Measurements from ENCODE around the gene PRKD2. TPM values are rescaled to one million over a fixed set of nuclear protein-coding genes. Genes with fewer than 3 reads are reported as not detected.

Gene PRKD2
- total RNA-seq, 4 donors from 2014 or later = 40.1 to 201 (median 53.5) TPM

DNA sequence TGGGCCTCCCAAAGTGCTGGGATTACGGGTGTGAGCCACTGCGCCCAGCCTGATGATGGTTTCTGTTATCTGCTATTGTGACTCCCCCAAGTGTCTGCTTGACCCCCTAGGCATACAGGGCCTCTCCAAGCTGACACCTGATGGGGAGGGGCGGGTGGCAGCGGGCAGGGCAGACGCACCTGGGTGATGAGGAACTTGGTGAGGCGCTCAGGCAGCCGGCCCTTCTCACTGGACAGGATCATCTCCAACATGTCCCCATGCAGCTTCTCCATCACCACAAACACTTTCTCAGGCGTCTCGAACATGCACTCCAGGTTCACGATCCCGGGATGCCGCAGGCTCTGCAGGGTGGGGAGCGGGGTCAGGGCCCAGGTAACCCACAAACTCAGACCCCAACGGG, 27.6 kb downstream of the PRKD2 start:
- in situ Hi-C loops (cut with MboI; ENCODE audit: low pct_ligation_motif_present in 1 of 4, low pct_unique_long_range_greater_than_20kb in 1 of 4, low sequenced_read_pairs in 3 of 4) (no loop called here), intact Hi-C loops (cut with DNase I; ENCODE audit: low total_unique reads) (no loop called here)
- 95% methylated on average over 14 of the region's 14 CpGs; no CpG with 5 or more reads in 1 of the 2 donors for WGBS, 2 donors (ENCODE audit: low coverage in 1 of 2)
- Histone ChIP-seq H3K4me1 (no peaks in the 10 kb centered on the region), H3K4me3 (no peak overlapping the region), H3K36me3 (peaks cover 0 to 86% (median 39%) of the 10 kb centered on the region in 4 donors), H3K27me3 (no peaks in the 10 kb centered on the region), H3K27ac (no peak overlapping the region), H3K9me3 (no peaks in the 10 kb centered on the region)
- TF ChIP-seq CTCF (IDR thresholded peaks at IDR 0.05) (no peak), POLR2AphosphoS5 (IDR thresholded peaks at IDR 0.05) (no peak), EP300 (IDR thresholded peaks at IDR 0.05; ENCODE audit: low read depth) (no peak), POLR2A (IDR thresholded peaks at IDR 0.05) (no peak)
- DNase-seq = no peak

GRCh38 chr19:46687438-46688145, 29.3 kb downstream of the PRKD2 start:
- no peaks in the 10 kb centered on the region for H3K27me3 ChIP-seq
- 91 to 100% methylated on average over 2 to 6 of the region's 6 CpGs for WGBS, 2 donors (ENCODE audit: low coverage in 1 of 2)
- H3K4me1 ChIP-seq = no peaks in the 10 kb centered on the region
- no peaks in the 10 kb centered on the region for H3K9me3 ChIP-seq
- intact Hi-C loops (cut with DNase I; ENCODE audit: low total_unique reads) (no loop called here), in situ Hi-C loops (cut with MboI; ENCODE audit: low pct_ligation_motif_present in 1 of 4, low pct_unique_long_range_greater_than_20kb in 1 of 4, low sequenced_read_pairs in 3 of 4) (no loop called here)
- no peak overlapping the region for H3K4me3 ChIP-seq
- no peak for DNase-seq
- no peak overlapping the region for H3K27ac ChIP-seq
- peaks cover 0 to 80% (median 31%) of the 10 kb centered on the region in 4 donors for H3K36me3 ChIP-seq
- TF ChIP-seq EP300 (IDR thresholded peaks at IDR 0.05; ENCODE audit: low read depth) = no peak
- no peak for TF ChIP-seq POLR2AphosphoS5 (IDR thresholded peaks at IDR 0.05)
- TF ChIP-seq POLR2A (IDR thresholded peaks at IDR 0.05) = no peak
- no peak for TF ChIP-seq CTCF (IDR thresholded peaks at IDR 0.05)

GRCh38 chr19:46685189-46685588, 31.7 kb downstream of the PRKD2 start:
- Histone ChIP-seq H3K36me3 (peaks cover 0 to 67% (median 25%) of the 10 kb centered on the region in 4 donors), H3K4me1 (peaks cover 0 to under 1% (median 0%) of the 10 kb centered on the region in 4 donors), H3K9me3 (no peaks in the 10 kb centered on the region), H3K27me3 (no peaks in the 10 kb centered on the region), H3K4me3 (no peak overlapping the region), H3K27ac (no peak overlapping the region)
- TF ChIP-seq EP300 (IDR thresholded peaks at IDR 0.05; ENCODE audit: low read depth) (no peak), POLR2AphosphoS5 (IDR thresholded peaks at IDR 0.05) (no peak), CTCF (IDR thresholded peaks at IDR 0.05) (no peak), POLR2A (IDR thresholded peaks at IDR 0.05) (no peak)
- 84 to 93% methylated on average over 2 to 3 of the region's 3 CpGs for WGBS, 2 donors (ENCODE audit: low coverage in 1 of 2)
- no peak for DNase-seq
- intact Hi-C loops (cut with DNase I; ENCODE audit: low total_unique reads) (no loop called here), in situ Hi-C loops (cut with MboI; ENCODE audit: low pct_ligation_motif_present in 1 of 4, low pct_unique_long_range_greater_than_20kb in 1 of 4, low sequenced_read_pairs in 3 of 4) (no loop called here)

GRCh38 chr19:46678110-46678732, 38.7 kb downstream of the PRKD2 start:
- no peaks in the 10 kb centered on the region for H3K27me3 ChIP-seq
- H3K27ac ChIP-seq = no peak overlapping the region
- TF ChIP-seq POLR2AphosphoS5 (IDR thresholded peaks at IDR 0.05) = no peak
- no peak for TF ChIP-seq CTCF (IDR thresholded peaks at IDR 0.05)
- TF ChIP-seq POLR2A (IDR thresholded peaks at IDR 0.05) = no peak
- TF ChIP-seq EP300 (IDR thresholded peaks at IDR 0.05; ENCODE audit: low read depth) = no peak
- in situ Hi-C loops (cut with MboI; ENCODE audit: low pct_ligation_motif_present in 1 of 4, low pct_unique_long_range_greater_than_20kb in 1 of 4, low sequenced_read_pairs in 3 of 4) (no loop called here), intact Hi-C loops (cut with DNase I; ENCODE audit: low total_unique reads) (no loop called here)
- peaks cover 0 to 5% (median 0%) of the 10 kb centered on the region in 4 donors for H3K4me1 ChIP-seq
- peaks cover 0 to 40% (median 19%) of the 10 kb centered on the region in 4 donors for H3K36me3 ChIP-seq
- WGBS, 2 donors (ENCODE audit: low coverage in 1 of 2) = 85% methylated on average over 25 of the region's 26 CpGs; no CpG with 5 or more reads in 1 of the 2 donors
- no peak for DNase-seq
- no peaks in the 10 kb centered on the region for H3K9me3 ChIP-seq
- no peak overlapping the region for H3K4me3 ChIP-seq
